HCT116 (cell line): ENCODE data around the gene SLC50A1.
"Not testable (repeated sequence)": the region's sequence is repeated elsewhere in the genome, so short reads cannot be mapped to it uniquely, and the experiment has no call there.

Source experiments
- CBX3 ChIP-seq: IDR thresholded peaks from 2 replicates; pipeline ENCODE4 v1.6.1; 2012; ENCODE audit warnings: low read depth
- EZH2 ChIP-seq: fragments of 200-600 bp; sonication (generic); IDR thresholded peaks from 2 replicates; pipeline ENCODE4 v1.6.1; 2017; ENCODE audit warnings: antibody characterized with exemption, mixed run types
- FOSL1 ChIP-seq: IDR thresholded peaks from 2 replicates; pipeline ENCODE4 v1.6.1; 2012; ENCODE audit warnings: low read depth
- POLR2A ChIP-seq: IDR thresholded peaks from 2 replicates; pipeline ENCODE4 v1.7.0; 2011; ENCODE audit warnings: borderline replicate concordance; ENCODE audit not compliant: insufficient read depth, insufficient read length; ENCODE audit errors: extremely low read depth
- POLR2AphosphoS5 ChIP-seq: IDR thresholded peaks from 2 replicates; pipeline ENCODE4 v1.6.1; 2011; ENCODE audit warnings: mild to moderate bottlenecking, low read depth, low read length, moderate library complexity
- RAD21 ChIP-seq: IDR thresholded peaks from 2 replicates; pipeline ENCODE4 v1.6.1; 2012; ENCODE audit warnings: low read depth, mild to moderate bottlenecking
- SIN3A ChIP-seq: IDR thresholded peaks from 2 replicates; pipeline ENCODE4 v1.6.1; 2012; ENCODE audit warnings: low read depth
- YY1 ChIP-seq: IDR thresholded peaks from 2 replicates; pipeline ENCODE4 v1.6.1; 2011; ENCODE audit warnings: low read length, low read depth, moderate library complexity, mild to moderate bottlenecking; ENCODE audit not compliant: insufficient replicate concordance; ENCODE audit errors: extremely low read depth
- ZNF274 ChIP-seq: fragments of 200-500 bp; sonication (Bioruptor generic); IDR thresholded peaks from 2 replicates; pipeline ENCODE4 v1.6.1; 2014; ENCODE audit warnings: mild to moderate bottlenecking, low read depth, low read length, inconsistent platforms
- TF ChIP-seq, protein P1 (sequence below): IDR thresholded peaks from 2 replicates; pipeline ENCODE4 v1.6.1; 2012
- TF ChIP-seq, protein P2 (sequence below), 3 experiments: fragments of 200-600 bp in 1 of 3; sonication (generic) in 1 of 3; IDR thresholded peaks in 2 of 3; conservative IDR thresholded peaks in 1 of 3; 2 replicates each; pipeline ENCODE4 v1.5.1; 2012 to 2017; ENCODE audit warnings: low read depth in 2 of 3, low read length in 2 of 3, antibody characterized with exemption in 1 of 3, borderline replicate concordance in 1 of 3, control low read depth in 1 of 3, mild to moderate bottlenecking in 1 of 3, mixed read lengths in 1 of 3, mixed run types in 1 of 3, moderate library complexity in 1 of 3; ENCODE audit not compliant: insufficient read depth in 1 of 3
- TF ChIP-seq, protein P3 (sequence below): IDR thresholded peaks from 2 replicates; pipeline ENCODE4 v1.6.1; 2012

GRCh38 chr1:155164625-155165024 is 29.0 kb downstream of the SLC50A1 start:
- TF ChIP-seq, protein P1, sequence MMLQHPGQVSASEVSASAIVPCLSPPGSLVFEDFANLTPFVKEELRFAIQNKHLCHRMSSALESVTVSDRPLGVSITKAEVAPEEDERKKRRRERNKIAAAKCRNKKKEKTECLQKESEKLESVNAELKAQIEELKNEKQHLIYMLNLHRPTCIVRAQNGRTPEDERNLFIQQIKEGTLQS: not testable (repeated sequence)
- TF ChIP-seq POLR2A, EZH2, RAD21, FOSL1, ZNF274, POLR2AphosphoS5, SIN3A, YY1, CBX3: not testable (repeated sequence)
- TF ChIP-seq, protein P2, sequence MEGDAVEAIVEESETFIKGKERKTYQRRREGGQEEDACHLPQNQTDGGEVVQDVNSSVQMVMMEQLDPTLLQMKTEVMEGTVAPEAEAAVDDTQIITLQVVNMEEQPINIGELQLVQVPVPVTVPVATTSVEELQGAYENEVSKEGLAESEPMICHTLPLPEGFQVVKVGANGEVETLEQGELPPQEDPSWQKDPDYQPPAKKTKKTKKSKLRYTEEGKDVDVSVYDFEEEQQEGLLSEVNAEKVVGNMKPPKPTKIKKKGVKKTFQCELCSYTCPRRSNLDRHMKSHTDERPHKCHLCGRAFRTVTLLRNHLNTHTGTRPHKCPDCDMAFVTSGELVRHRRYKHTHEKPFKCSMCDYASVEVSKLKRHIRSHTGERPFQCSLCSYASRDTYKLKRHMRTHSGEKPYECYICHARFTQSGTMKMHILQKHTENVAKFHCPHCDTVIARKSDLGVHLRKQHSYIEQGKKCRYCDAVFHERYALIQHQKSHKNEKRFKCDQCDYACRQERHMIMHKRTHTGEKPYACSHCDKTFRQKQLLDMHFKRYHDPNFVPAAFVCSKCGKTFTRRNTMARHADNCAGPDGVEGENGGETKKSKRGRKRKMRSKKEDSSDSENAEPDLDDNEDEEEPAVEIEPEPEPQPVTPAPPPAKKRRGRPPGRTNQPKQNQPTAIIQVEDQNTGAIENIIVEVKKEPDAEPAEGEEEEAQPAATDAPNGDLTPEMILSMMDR (IDR thresholded peaks at IDR 0.05 in 2 of 3, conservative IDR thresholded peaks at IDR 0.05 in 1 of 3; ENCODE audit: borderline replicate concordance in 1 of 3, insufficient read depth in 1 of 3, low read depth in 2 of 3, low read length in 2 of 3): not testable (repeated sequence)
- TF ChIP-seq, protein P3, sequence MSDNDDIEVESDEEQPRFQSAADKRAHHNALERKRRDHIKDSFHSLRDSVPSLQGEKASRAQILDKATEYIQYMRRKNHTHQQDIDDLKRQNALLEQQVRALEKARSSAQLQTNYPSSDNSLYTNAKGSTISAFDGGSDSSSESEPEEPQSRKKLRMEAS: not testable (repeated sequence)
